GM19025 (cell line): ENCODE data around the gene TRMT2B.
"Not testable (repeated sequence)": the region's sequence is repeated elsewhere in the genome, so short reads cannot be mapped to it uniquely, and the experiment has no call there.

Experiments
- ATAC-seq: cut with Tn5 transposase; IDR thresholded peaks from one replicate; pipeline ENCODE4 v1.9.1; 2021; ENCODE audit warnings: mild to moderate bottlenecking, low read depth, moderate library complexity; ENCODE audit not compliant: unreplicated experiment

The TRMT2B gene

GRCh38 chrX:101012031-101012430, 39.9 kb downstream of the TRMT2B start:
- not testable (repeated sequence) for ATAC-seq

- no peak for ATAC-seq
These were observed 42.8 kb downstream of the TRMT2B start for GRCh38 chrX:101009090-101009489.

GRCh38 chrX:100999451-100999850, 52.5 kb downstream of the TRMT2B start:
- ATAC-seq = no peak

- no peak for ATAC-seq
These were observed 56.4 kb downstream of the TRMT2B start for GRCh38 chrX:100995469-100995868.

GRCh38 chrX:100994352-100995281, 57.3 kb downstream of the TRMT2B start:
- ATAC-seq = peak; percentile 64

GRCh38 chrX:100990139-100990538, 61.8 kb downstream of the TRMT2B start:
- no peak for ATAC-seq

GRCh38 chrX:100984818-100985217, 67.1 kb downstream of the TRMT2B start:
- ATAC-seq = no peak

- not testable (repeated sequence) for ATAC-seq
These were observed 70.4 kb downstream of the TRMT2B start for GRCh38 chrX:100981498-100981845.

GRCh38 chrX:100980608-100981497, 71.1 kb downstream of the TRMT2B start:
- no peak for ATAC-seq

- no peak for ATAC-seq
These were observed 71.9 kb downstream of the TRMT2B start for GRCh38 chrX:100979881-100980607.

GRCh38 chrX:100976211-100976610, 75.7 kb downstream of the TRMT2B start:
- no peak for ATAC-seq

GRCh38 chrX:100975212-100975611, 76.7 kb downstream of the TRMT2B start:
- ATAC-seq = no peak

- ATAC-seq = no peak
These were observed 78.5 kb downstream of the TRMT2B start for GRCh38 chrX:100973411-100973810.

GRCh38 chrX:100969936-100970335, 82.0 kb downstream of the TRMT2B start:
- ATAC-seq = no peak

- ATAC-seq = no peak
These were observed 82.5 kb downstream of the TRMT2B start, which contains the start of gene ARL13A for GRCh38 chrX:100969408-100969807. Gene ARL13A, plus strand, starts transcription at chrX:100969708. Its CDS starts 3,982 bp downstream, at chrX:100973690.

- no peak for ATAC-seq
These were observed 87.5 kb downstream of the TRMT2B start for GRCh38 chrX:100964362-100964761.

- ATAC-seq = no peak
These were observed 89.1 kb downstream of the TRMT2B start for GRCh38 chrX:100962811-100963210.
